ENCODE data around the gene AXL.
"Not testable (repeated sequence)": the region's sequence is repeated elsewhere in the genome, so short reads cannot be mapped to it uniquely, and the experiment has no call there.

Gene AXL

DNA sequence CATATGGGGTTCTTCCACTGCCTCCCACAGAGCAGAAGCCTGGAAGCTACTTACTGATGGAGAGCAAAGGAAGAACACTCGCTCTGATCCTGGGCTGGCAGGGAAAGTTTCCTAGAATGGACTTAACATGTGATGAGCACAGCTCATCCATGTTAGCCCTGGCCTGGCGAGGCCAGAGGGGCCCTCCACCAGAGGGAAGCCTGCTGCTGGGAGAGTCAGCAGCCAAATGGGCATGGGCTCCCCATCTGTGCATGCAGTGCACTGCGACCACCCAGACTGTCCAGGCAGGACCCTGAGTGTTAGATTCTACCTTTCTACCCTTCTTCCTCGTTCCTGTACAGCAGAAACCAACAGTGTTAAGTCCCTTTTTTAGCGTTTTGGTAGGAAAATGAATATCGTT lies 54.1 kb downstream of the AXL start:
- no peak overlapping the region for H3K4me3 ChIP-seq (ENCODE audit: low read length)
- H3K9me3 ChIP-seq (ENCODE audit: control insufficient read depth, insufficient read depth, low read length) = no peaks in the 10 kb centered on the region; the same call in 1 of the 2 replicates
- DNase-seq (ENCODE audit: low read depth, low spot score) = no peak
- no peak overlapping the region for H3K27ac ChIP-seq (ENCODE audit: low read length)
- H3K36me3 ChIP-seq (ENCODE audit: control insufficient read depth, insufficient read depth, low read length) = peaks cover 61% of the 10 kb centered on the region
- H3K27me3 ChIP-seq (ENCODE audit: control insufficient read depth, insufficient read depth, low read length) = no peaks in the 10 kb centered on the region; the same call in 1 of the 2 replicates
- WGBS (ENCODE audit: insufficient coverage, insufficient read length) = 100% methylated on average over 1 of the region's 6 CpGs
- H3K4me1 ChIP-seq (ENCODE audit: control insufficient read depth, insufficient read depth, low read length) = no peaks in the 10 kb centered on the region

DNA sequence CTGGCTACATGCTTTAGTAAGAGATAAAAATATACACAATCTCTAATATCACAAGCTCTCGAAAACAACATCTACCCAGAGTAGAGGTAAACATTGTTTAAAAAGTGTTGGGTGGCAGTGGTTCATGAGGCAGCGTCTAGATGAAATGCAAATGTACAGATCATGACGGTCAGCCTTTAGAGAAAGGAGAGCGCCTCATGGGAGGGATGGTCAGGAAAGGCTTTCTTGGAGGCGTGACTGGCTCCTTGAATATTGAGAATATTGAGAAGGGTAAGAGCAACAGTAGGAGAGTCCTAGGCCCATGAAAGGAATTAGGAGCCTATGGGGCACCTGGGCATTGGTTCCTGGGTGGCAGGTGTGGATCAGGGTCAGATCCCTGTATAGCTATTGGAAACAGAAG lies 55.8 kb downstream of the AXL start:
- H3K4me3 ChIP-seq (ENCODE audit: low read length) = no peak overlapping the region
- peaks cover 65% of the 10 kb centered on the region for H3K36me3 ChIP-seq (ENCODE audit: control insufficient read depth, insufficient read depth, low read length)
- no CpG with 5 or more reads among the region's 5 CpGs for WGBS (ENCODE audit: insufficient coverage, insufficient read length)
- no peaks in the 10 kb centered on the region; the same call in 1 of the 2 replicates for H3K9me3 ChIP-seq (ENCODE audit: control insufficient read depth, insufficient read depth, low read length)
- no peak for DNase-seq (ENCODE audit: low read depth, low spot score)
- H3K27me3 ChIP-seq (ENCODE audit: control insufficient read depth, insufficient read depth, low read length) = no peaks in the 10 kb centered on the region; the same call in 1 of the 2 replicates
- H3K4me1 ChIP-seq (ENCODE audit: control insufficient read depth, insufficient read depth, low read length) = no peaks in the 10 kb centered on the region
- no peak overlapping the region for H3K27ac ChIP-seq (ENCODE audit: low read length)

DNA sequence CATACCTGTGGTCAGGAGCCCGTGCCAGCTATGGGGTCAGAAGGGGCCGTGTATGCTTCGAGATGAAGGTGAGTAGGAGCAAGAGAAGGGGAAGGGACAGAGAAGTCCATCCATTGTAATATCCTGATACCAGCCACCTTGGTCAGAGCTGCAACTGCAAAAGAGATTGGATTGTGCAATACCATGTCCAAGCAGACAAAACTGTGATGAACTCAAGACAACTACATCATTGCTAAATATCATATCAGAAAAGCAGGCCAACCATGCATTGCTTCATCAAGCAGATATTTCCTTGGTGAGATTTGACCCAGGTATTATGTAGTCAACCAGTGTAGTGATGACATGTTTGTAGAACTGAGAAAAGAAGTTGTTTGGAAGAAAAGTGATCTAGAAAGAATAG lies 57.2 kb downstream of the AXL start:
- Histone ChIP-seq H3K9me3 (ENCODE audit: control insufficient read depth, insufficient read depth, low read length) (no peaks in the 10 kb centered on the region; the same call in 1 of the 2 replicates), H3K4me3 (ENCODE audit: low read length) (no peak overlapping the region), H3K27me3 (ENCODE audit: control insufficient read depth, insufficient read depth, low read length) (no peaks in the 10 kb centered on the region; the same call in 1 of the 2 replicates), H3K27ac (ENCODE audit: low read length) (no peak overlapping the region), H3K36me3 (ENCODE audit: control insufficient read depth, insufficient read depth, low read length) (peaks cover 68% of the 10 kb centered on the region), H3K4me1 (ENCODE audit: control insufficient read depth, insufficient read depth, low read length) (no peaks in the 10 kb centered on the region)
- no CpG with 5 or more reads among the region's 3 CpGs for WGBS (ENCODE audit: insufficient coverage, insufficient read length)
- no peak for DNase-seq (ENCODE audit: low read depth, low spot score)

DNA sequence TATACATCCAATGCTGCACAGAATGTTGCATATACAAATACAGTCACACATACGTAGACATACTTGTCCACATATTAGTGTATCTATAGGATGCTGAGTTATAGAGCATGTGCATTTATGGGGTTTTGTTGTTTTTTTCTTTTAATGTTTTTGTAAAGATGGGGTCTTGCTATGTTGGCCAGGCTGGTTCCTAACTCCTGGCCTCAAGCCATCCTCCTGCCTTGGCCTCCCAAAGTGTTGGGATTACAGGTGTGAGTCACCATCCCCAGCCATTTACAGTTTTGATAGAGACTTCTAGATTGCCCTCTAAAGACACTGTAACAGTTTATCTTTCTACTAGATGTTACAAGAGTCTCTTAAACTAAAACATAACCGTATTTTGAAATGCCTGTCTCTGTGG lies 59.5 kb downstream of the AXL start:
- Histone ChIP-seq H3K4me3 (ENCODE audit: low read length) (no peak overlapping the region), H3K36me3 (ENCODE audit: control insufficient read depth, insufficient read depth, low read length) (peaks cover 54% of the 10 kb centered on the region), H3K27ac (ENCODE audit: low read length) (no peak overlapping the region), H3K27me3 (ENCODE audit: control insufficient read depth, insufficient read depth, low read length) (no peaks in the 10 kb centered on the region; the same call in 1 of the 2 replicates), H3K9me3 (ENCODE audit: control insufficient read depth, insufficient read depth, low read length) (no peaks in the 10 kb centered on the region; the same call in 1 of the 2 replicates), H3K4me1 (ENCODE audit: control insufficient read depth, insufficient read depth, low read length) (no peaks in the 10 kb centered on the region)
- DNase-seq (ENCODE audit: low read depth, low spot score) = no peak
- no CpG with 5 or more reads among the region's 2 CpGs for WGBS (ENCODE audit: insufficient coverage, insufficient read length)

DNA sequence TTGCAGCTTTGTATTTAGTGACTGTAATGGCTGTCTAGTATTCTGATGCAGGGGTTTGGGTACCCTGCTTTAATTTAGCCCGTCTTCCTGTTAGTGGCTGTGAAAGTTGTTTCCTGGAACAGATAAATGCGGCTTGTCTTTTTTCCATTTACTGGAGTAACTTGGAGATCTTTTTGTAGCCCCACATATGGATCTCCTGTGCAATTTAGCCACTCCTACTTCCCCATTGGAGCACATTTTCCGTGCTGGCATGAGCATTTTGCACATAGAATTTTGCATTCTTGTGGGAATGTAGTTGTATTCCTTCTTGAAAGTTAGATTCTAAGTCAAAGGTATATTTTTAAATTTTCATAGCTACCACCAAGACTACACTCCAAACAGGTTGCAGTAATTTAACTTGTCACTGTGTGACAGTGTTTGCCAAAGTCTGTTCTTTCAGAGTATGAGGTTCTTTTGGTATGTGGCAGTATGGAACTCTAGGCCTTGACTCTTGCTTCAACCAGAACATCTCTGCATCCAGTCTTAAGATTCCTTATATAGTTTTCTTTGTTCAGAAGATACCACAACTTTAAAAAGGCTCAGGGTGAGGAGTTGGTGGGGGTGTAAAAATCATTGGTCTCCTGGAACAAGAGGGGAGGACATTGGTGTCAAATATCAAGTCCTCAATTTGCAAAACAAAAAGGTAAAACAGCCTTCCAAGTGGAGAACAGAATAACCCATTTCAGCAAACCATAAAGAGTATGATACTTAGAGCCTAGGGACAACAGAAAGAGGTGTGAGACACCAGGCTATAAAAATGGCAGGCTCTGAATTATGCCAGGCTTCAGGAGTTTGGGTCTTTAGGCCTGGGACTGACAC lies 69.9 kb downstream of the AXL start:
- H3K9me3 ChIP-seq (ENCODE audit: control insufficient read depth, insufficient read depth, low read length) = no peaks in the 10 kb centered on the region
- WGBS (ENCODE audit: insufficient coverage, insufficient read length) = no CpG with 5 or more reads among the region's 3 CpGs
- no peak for DNase-seq (ENCODE audit: low read depth, low spot score)
- H3K4me1 ChIP-seq (ENCODE audit: control insufficient read depth, insufficient read depth, low read length) = no peaks in the 10 kb centered on the region
- H3K36me3 ChIP-seq (ENCODE audit: control insufficient read depth, insufficient read depth, low read length) = peaks cover 27% of the 10 kb centered on the region
- H3K27me3 ChIP-seq (ENCODE audit: control insufficient read depth, insufficient read depth, low read length) = no peaks in the 10 kb centered on the region
- no peak overlapping the region for H3K27ac ChIP-seq (ENCODE audit: low read length)
- H3K4me3 ChIP-seq (ENCODE audit: low read length) = no peak overlapping the region

DNA sequence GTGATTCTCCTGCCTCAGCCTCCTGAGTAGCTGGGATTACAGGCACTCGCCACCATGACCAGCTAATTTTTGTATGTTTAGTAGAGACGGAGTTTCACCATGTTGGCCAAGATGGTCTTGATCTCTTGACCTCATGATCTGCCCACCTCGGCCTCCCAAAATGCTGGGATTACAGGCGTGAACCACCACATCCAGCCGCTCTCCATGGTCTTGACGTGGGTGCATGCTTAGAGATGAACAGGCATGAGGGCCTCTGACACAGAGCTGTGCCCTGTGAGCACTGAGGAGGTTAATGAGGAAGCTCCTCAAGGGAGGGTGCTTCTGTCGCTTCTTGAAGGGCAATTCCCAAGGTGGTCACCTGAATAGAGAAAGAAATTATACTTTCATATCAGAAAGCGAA lies 70.8 kb downstream of the AXL start:
- H3K36me3 ChIP-seq (ENCODE audit: control insufficient read depth, insufficient read depth, low read length) = peaks cover 34% of the 10 kb centered on the region
- WGBS (ENCODE audit: insufficient coverage, insufficient read length) = no CpG with 5 or more reads among the region's 8 CpGs
- not testable (repeated sequence) for H3K27ac ChIP-seq (ENCODE audit: low read length); H3K9me3 ChIP-seq (ENCODE audit: control insufficient read depth, insufficient read depth, low read length); H3K4me1 ChIP-seq (ENCODE audit: control insufficient read depth, insufficient read depth, low read length); H3K27me3 ChIP-seq (ENCODE audit: control insufficient read depth, insufficient read depth, low read length); DNase-seq (ENCODE audit: low read depth, low spot score); H3K4me3 ChIP-seq (ENCODE audit: low read length)

DNA sequence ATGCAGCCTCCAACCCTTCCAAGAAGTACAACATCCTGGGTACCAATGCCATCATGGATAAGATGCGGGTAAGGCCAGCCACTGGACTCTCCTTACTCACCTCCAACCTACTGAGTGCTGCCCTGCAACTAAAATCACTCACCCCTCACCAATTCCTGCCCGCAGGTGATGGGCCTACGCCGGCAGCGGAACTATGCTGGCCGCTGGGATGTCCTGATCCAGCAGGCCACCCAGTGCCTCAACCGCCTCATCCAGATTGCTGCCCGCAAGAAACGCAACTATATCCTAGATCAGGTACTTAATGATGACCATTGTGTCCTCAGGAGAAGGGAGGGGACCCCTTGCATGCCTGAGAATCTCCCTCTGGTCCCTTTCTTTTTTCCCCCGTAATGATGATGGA lies 75.4 kb downstream of the AXL start:
- Histone ChIP-seq H3K36me3 (ENCODE audit: control insufficient read depth, insufficient read depth, low read length) (peaks cover 66% of the 10 kb centered on the region), H3K27me3 (ENCODE audit: control insufficient read depth, insufficient read depth, low read length) (no peaks in the 10 kb centered on the region), H3K27ac (ENCODE audit: low read length) (no peak overlapping the region), H3K9me3 (ENCODE audit: control insufficient read depth, insufficient read depth, low read length) (no peaks in the 10 kb centered on the region), H3K4me3 (ENCODE audit: low read length) (no peak overlapping the region), H3K4me1 (ENCODE audit: control insufficient read depth, insufficient read depth, low read length) (no peaks in the 10 kb centered on the region)
- WGBS (ENCODE audit: insufficient coverage, insufficient read length) = no CpG with 5 or more reads among the region's 10 CpGs
- DNase-seq (ENCODE audit: low read depth, low spot score) = no peak

DNA sequence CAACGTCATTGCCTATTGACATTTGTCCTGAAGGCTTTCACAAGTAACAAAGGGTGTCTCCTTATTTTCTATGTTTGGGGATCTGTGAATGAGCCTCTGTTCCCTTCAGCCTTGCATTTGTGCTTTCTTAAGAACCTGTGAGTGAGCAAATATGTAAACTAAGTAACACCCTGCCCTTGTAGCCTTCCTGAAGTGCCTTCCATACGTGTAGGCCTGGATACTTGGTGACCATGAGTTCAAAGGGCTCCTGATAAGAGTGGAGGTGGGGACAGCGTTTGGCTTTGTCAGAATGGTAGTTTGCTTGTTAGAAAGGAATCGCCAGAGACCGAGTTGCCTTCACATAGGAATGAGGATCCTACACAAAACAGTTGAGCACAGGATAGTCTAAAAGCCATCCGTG lies 76.5 kb downstream of the AXL start:
- WGBS (ENCODE audit: insufficient coverage, insufficient read length) = no CpG with 5 or more reads among the region's 6 CpGs
- no peak overlapping the region for H3K27ac ChIP-seq (ENCODE audit: low read length)
- no peaks in the 10 kb centered on the region for H3K4me1 ChIP-seq (ENCODE audit: control insufficient read depth, insufficient read depth, low read length)
- H3K4me3 ChIP-seq (ENCODE audit: low read length) = no peak overlapping the region
- H3K9me3 ChIP-seq (ENCODE audit: control insufficient read depth, insufficient read depth, low read length) = no peaks in the 10 kb centered on the region
- no peak for DNase-seq (ENCODE audit: low read depth, low spot score)
- no peaks in the 10 kb centered on the region for H3K27me3 ChIP-seq (ENCODE audit: control insufficient read depth, insufficient read depth, low read length)
- H3K36me3 ChIP-seq (ENCODE audit: control insufficient read depth, insufficient read depth, low read length) = peaks cover 75% of the 10 kb centered on the region

DNA sequence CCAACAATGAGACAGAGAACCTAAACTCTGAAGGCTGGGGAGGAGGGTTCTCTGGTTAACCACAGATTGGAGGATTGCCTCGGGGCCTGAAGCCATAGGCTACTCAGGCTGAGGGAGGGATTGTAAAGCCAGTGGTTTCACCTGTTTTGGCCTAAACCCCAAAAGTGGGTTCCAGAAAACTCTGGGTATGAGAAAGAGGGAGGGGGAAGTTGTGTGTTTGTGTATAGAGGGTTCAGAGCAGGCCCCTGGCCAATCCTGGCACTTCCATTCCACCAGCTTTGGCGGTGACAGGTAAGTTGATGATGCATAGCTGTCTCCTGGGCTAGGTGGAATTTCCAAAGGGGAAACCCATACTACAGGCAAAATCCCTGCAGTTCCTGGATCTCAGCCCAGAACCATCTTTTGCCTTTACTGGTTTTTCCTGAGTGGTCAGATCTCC lies 77.4 kb downstream of the AXL start:
- Histone ChIP-seq H3K27me3 (ENCODE audit: control insufficient read depth, insufficient read depth, low read length) (no peaks in the 10 kb centered on the region), H3K9me3 (ENCODE audit: control insufficient read depth, insufficient read depth, low read length) (no peaks in the 10 kb centered on the region), H3K4me1 (ENCODE audit: control insufficient read depth, insufficient read depth, low read length) (no peaks in the 10 kb centered on the region), H3K36me3 (ENCODE audit: control insufficient read depth, insufficient read depth, low read length) (peaks cover 77% of the 10 kb centered on the region), H3K27ac (ENCODE audit: low read length) (no peak overlapping the region), H3K4me3 (ENCODE audit: low read length) (no peak overlapping the region)
- no CpG with 5 or more reads among the region's 2 CpGs for WGBS (ENCODE audit: insufficient coverage, insufficient read length)
- DNase-seq (ENCODE audit: low read depth, low spot score) = no peak

DNA sequence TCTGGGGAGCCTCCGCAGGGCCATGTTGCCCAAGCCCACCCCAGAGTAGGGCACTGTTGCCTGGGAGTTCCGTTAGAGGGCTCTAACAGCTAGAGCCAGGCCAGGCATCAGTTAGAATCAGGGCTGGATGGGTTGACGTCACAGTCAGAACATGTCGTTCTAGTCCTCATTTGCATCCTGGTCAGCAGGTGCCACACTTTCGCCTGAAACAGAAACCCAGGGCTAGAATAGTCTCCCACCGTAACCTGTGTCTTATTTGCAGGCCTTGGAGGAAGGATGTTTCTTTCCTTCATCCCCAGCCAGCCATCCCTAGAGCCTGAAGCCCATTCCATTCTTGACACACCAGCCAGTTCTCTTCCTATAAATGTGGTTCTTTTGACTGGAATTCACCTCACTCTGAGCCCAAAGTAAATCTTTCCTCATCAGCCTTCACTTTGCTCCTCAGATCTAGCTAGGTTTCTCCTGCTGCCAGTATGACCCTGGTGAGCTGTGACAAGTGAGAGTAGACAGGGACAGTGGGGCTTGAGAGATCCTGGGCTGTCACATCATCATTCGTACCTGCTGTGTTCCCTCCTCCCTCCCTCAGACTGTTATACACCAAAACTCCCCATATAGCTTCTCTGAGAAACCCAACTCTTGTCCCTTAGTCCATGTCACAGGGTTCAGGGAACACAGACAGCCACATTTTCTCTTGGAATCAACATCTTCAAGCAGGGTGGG lies 78.8 kb downstream of the AXL start:
- WGBS (ENCODE audit: insufficient coverage, insufficient read length) = no CpG with 5 or more reads among the region's 7 CpGs
- H3K27ac ChIP-seq (ENCODE audit: low read length) = no peak overlapping the region
- no peak for DNase-seq (ENCODE audit: low read depth, low spot score)

More for the DNA sequence above, 78.8 kb downstream of the AXL start:
- H3K9me3 ChIP-seq (ENCODE audit: control insufficient read depth, insufficient read depth, low read length) = no peaks in the 10 kb centered on the region
- no peaks in the 10 kb centered on the region for H3K27me3 ChIP-seq (ENCODE audit: control insufficient read depth, insufficient read depth, low read length)
- no peaks in the 10 kb centered on the region for H3K4me1 ChIP-seq (ENCODE audit: control insufficient read depth, insufficient read depth, low read length)
- H3K4me3 ChIP-seq (ENCODE audit: low read length) = no peak overlapping the region
- peaks cover 78% of the 10 kb centered on the region for H3K36me3 ChIP-seq (ENCODE audit: control insufficient read depth, insufficient read depth, low read length)
